Stimulated activated memory B cell treated with anti-CD40 and anti-IgM and Interleukin-4, amounts not matched to agents 10 μg/mL and 1 μg/mL and 100 μg/mL, for 72 hours (primary cell): ENCODE results near the gene PIGC.

Experiments
- ATAC-seq: fragments of 150-1000 bp; cut with Tn5 transposase; 2 replicates; pipeline ENCODE4 v1.10.0; 2021
- H3K27ac Mint-ChIP-seq: one replicate; pipeline ENCODE4 v1.8.0; 2022; ENCODE audit warnings: mild to moderate bottlenecking, mixed read lengths
- H3K27me3 Mint-ChIP-seq: one replicate; pipeline ENCODE4 v1.8.0; 2022; ENCODE audit warnings: mixed read lengths
- H3K36me3 Mint-ChIP-seq: one replicate; pipeline ENCODE4 v1.8.0; 2022; ENCODE audit warnings: mixed read lengths
- H3K4me1 Mint-ChIP-seq: one replicate; pipeline ENCODE4 v1.8.0; 2022; ENCODE audit warnings: mixed read lengths
- H3K4me3 Mint-ChIP-seq: one replicate; pipeline ENCODE4 v1.8.0; 2022; ENCODE audit warnings: mild to moderate bottlenecking, moderate library complexity, mixed read lengths
- H3K9me3 Mint-ChIP-seq: one replicate; pipeline ENCODE4 v1.8.0; 2022; ENCODE audit warnings: mixed read lengths

PIGC gene

GRCh38 chr1:172427191-172427590 is 16.7 kb downstream of the PIGC start:
- Mint-ChIP-seq H3K9me3 (no peaks in the 10 kb centered on the region), H3K36me3 (no peaks in the 10 kb centered on the region), H3K4me1 (peaks cover 6% of the 10 kb centered on the region), H3K27me3 (no peaks in the 10 kb centered on the region), H3K27ac (no peak overlapping the region), H3K4me3 (no peak overlapping the region)
- no peak for ATAC-seq

GRCh38 chr1:172425339-172425738 is 18.5 kb downstream of the PIGC start:
- ATAC-seq = no peak
- no peaks in the 10 kb centered on the region for H3K36me3 Mint-ChIP-seq
- no peaks in the 10 kb centered on the region for H3K27me3 Mint-ChIP-seq
- no peak overlapping the region for H3K27ac Mint-ChIP-seq
- peaks cover 5% of the 10 kb centered on the region for H3K4me1 Mint-ChIP-seq
- no peak overlapping the region for H3K4me3 Mint-ChIP-seq
- no peaks in the 10 kb centered on the region for H3K9me3 Mint-ChIP-seq

GRCh38 chr1:172423336-172423735 is 20.5 kb downstream of the PIGC start:
- Mint-ChIP-seq H3K4me3 (no peak overlapping the region), H3K4me1 (no peaks in the 10 kb centered on the region), H3K27ac (no peak overlapping the region), H3K9me3 (no peaks in the 10 kb centered on the region), H3K27me3 (no peaks in the 10 kb centered on the region), H3K36me3 (peaks cover under 1% of the 10 kb centered on the region)
- ATAC-seq = no peak

GRCh38 chr1:172421974-172422604 is 21.8 kb downstream of the PIGC start:
- no peaks in the 10 kb centered on the region for H3K9me3 Mint-ChIP-seq
- ATAC-seq = no peak
- H3K27ac Mint-ChIP-seq = no peak overlapping the region
- H3K27me3 Mint-ChIP-seq = no peaks in the 10 kb centered on the region
- no peaks in the 10 kb centered on the region for H3K4me1 Mint-ChIP-seq
- no peak overlapping the region for H3K4me3 Mint-ChIP-seq
- H3K36me3 Mint-ChIP-seq = peaks cover 5% of the 10 kb centered on the region

DNA sequence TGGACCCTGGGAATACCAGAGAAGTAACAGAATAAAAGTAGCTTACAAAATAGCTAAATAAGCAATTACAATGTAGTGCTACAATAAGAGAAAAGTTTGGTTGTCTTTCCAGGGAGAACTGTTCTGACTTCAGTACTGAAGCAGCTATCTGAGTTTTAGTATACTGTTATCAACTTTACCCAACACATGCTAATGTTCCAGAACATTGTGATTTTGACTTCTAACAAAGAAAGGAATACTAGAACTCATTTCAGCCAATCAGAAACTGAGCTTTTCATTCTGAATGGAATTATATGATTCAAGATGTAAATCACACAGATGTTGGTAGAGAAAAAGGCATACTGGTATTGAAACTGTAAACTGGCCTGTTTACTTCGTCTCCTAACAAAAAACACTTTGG is 23.5 kb downstream of the PIGC start, which contains the start of gene C1orf105:
C1orf105 (plus strand) TSS at position 301 of the 400 bp plus-strand sequence. CDS start 201 bp downstream, outside the sequence.
- ATAC-seq = no peak
- H3K27me3 Mint-ChIP-seq = no peaks in the 10 kb centered on the region
- no peak within 1 kb of the TSS for H3K27ac Mint-ChIP-seq
- no peaks in the 10 kb centered on the region for H3K4me1 Mint-ChIP-seq
- H3K9me3 Mint-ChIP-seq = no peaks in the 10 kb centered on the region
- no peak within 1 kb of the TSS for H3K4me3 Mint-ChIP-seq
- peaks cover 5% of the 10 kb centered on the region for H3K36me3 Mint-ChIP-seq

GRCh38 chr1:172417557-172417956 is 26.3 kb downstream of the PIGC start:
- ATAC-seq = no peak
- no peak overlapping the region for H3K4me3 Mint-ChIP-seq
- no peaks in the 10 kb centered on the region for H3K27me3 Mint-ChIP-seq
- H3K36me3 Mint-ChIP-seq = peaks cover 16% of the 10 kb centered on the region
- no peaks in the 10 kb centered on the region for H3K4me1 Mint-ChIP-seq
- H3K27ac Mint-ChIP-seq = no peak overlapping the region
- no peaks in the 10 kb centered on the region for H3K9me3 Mint-ChIP-seq

GRCh38 chr1:172416496-172417035 is 27.3 kb downstream of the PIGC start:
- no peak for ATAC-seq
- no peak overlapping the region for H3K4me3 Mint-ChIP-seq
- H3K27me3 Mint-ChIP-seq = no peaks in the 10 kb centered on the region
- no peak overlapping the region for H3K27ac Mint-ChIP-seq
- no peaks in the 10 kb centered on the region for H3K9me3 Mint-ChIP-seq
- peaks cover 7% of the 10 kb centered on the region for H3K4me1 Mint-ChIP-seq
- H3K36me3 Mint-ChIP-seq = peaks cover 26% of the 10 kb centered on the region

- Mint-ChIP-seq H3K4me1 (peaks cover 7% of the 10 kb centered on the region), H3K36me3 (peaks cover 26% of the 10 kb centered on the region), H3K27me3 (no peaks in the 10 kb centered on the region), H3K9me3 (no peaks in the 10 kb centered on the region), H3K4me3 (no peak overlapping the region), H3K27ac (no peak overlapping the region)
- no peak for ATAC-seq
Measured at GRCh38 chr1:172414331-172414730, 29.5 kb downstream of the PIGC start.

- Mint-ChIP-seq H3K9me3 (no peaks in the 10 kb centered on the region), H3K27ac (no peak overlapping the region), H3K4me1 (peaks cover 7% of the 10 kb centered on the region), H3K27me3 (no peaks in the 10 kb centered on the region), H3K36me3 (peaks cover 21% of the 10 kb centered on the region), H3K4me3 (no peak overlapping the region)
- no peak for ATAC-seq
Measured at GRCh38 chr1:172411791-172412338, 32.0 kb downstream of the PIGC start.

- no peak for ATAC-seq
- Mint-ChIP-seq H3K36me3 (peaks cover 21% of the 10 kb centered on the region), H3K27ac (no peak overlapping the region), H3K4me1 (peaks cover 7% of the 10 kb centered on the region), H3K9me3 (no peaks in the 10 kb centered on the region), H3K27me3 (no peaks in the 10 kb centered on the region), H3K4me3 (no peak overlapping the region)
Measured at GRCh38 chr1:172410027-172410426, 33.8 kb downstream of the PIGC start.

- H3K27ac Mint-ChIP-seq = no peak overlapping the region
- H3K9me3 Mint-ChIP-seq = no peaks in the 10 kb centered on the region
- H3K4me1 Mint-ChIP-seq = peaks cover 7% of the 10 kb centered on the region
- no peak overlapping the region for H3K4me3 Mint-ChIP-seq
- H3K27me3 Mint-ChIP-seq = no peaks in the 10 kb centered on the region
- H3K36me3 Mint-ChIP-seq = peaks cover 21% of the 10 kb centered on the region
- no peak for ATAC-seq
Measured at GRCh38 chr1:172408958-172409357, 34.9 kb downstream of the PIGC start.

GRCh38 chr1:172406968-172407367 is 36.9 kb downstream of the PIGC start:
- H3K4me1 Mint-ChIP-seq = peaks cover 4% of the 10 kb centered on the region
- ATAC-seq = no peak
- H3K36me3 Mint-ChIP-seq = peaks cover 4% of the 10 kb centered on the region
- H3K9me3 Mint-ChIP-seq = no peaks in the 10 kb centered on the region
- H3K27ac Mint-ChIP-seq = no peak overlapping the region
- H3K4me3 Mint-ChIP-seq = no peak overlapping the region
- no peaks in the 10 kb centered on the region for H3K27me3 Mint-ChIP-seq

GRCh38 chr1:172405912-172406311 is 38.0 kb downstream of the PIGC start:
- no peaks in the 10 kb centered on the region for H3K27me3 Mint-ChIP-seq
- H3K4me1 Mint-ChIP-seq = peaks cover 2% of the 10 kb centered on the region
- ATAC-seq = no peak
- H3K36me3 Mint-ChIP-seq = no peaks in the 10 kb centered on the region
- no peak overlapping the region for H3K4me3 Mint-ChIP-seq
- no peaks in the 10 kb centered on the region for H3K9me3 Mint-ChIP-seq
- no peak overlapping the region for H3K27ac Mint-ChIP-seq

GRCh38 chr1:172404121-172404520 is 39.7 kb downstream of the PIGC start:
- no peak for ATAC-seq
- Mint-ChIP-seq H3K27me3 (no peaks in the 10 kb centered on the region), H3K4me1 (peaks cover 16% of the 10 kb centered on the region), H3K9me3 (no peaks in the 10 kb centered on the region), H3K4me3 (no peak overlapping the region), H3K36me3 (no peaks in the 10 kb centered on the region), H3K27ac (no peak overlapping the region)

DNA sequence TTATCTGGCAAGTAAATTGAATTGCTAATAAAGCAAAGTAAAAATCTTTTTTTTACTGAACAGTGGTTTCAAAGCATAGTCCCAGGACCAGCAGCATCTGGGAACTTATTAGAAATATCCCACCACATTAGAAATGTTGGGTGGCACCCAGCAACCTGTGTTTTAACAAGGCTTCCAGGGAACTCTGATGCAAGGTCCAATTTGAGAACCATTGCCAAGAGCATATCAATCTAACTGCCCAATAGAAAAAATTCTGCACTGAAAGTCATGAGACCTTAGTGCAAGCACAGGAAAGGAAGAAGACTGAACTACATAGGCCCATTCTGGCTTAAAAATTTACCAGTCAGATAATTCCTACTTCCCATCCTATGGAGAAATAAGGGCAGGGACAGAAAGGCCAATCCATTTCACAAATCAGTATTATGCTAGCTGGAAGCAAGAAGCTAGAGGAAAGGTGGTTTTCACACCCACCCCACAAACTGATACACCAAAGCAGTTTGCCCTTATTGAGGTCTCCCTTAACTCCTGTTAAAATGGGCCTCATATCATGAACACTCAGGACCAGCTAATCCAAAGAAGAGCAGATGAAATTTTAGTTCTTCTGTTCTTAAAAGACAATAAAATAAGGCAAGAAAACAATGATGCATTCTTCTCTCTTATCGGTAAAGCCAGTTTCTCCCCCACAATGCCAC is 40.8 kb downstream of the PIGC start:
- Mint-ChIP-seq H3K36me3 (no peaks in the 10 kb centered on the region), H3K4me1 (peaks cover 27% of the 10 kb centered on the region), H3K27me3 (no peaks in the 10 kb centered on the region), H3K27ac (no peak overlapping the region), H3K9me3 (no peaks in the 10 kb centered on the region), H3K4me3 (no peak overlapping the region)
- no peak for ATAC-seq

DNA sequence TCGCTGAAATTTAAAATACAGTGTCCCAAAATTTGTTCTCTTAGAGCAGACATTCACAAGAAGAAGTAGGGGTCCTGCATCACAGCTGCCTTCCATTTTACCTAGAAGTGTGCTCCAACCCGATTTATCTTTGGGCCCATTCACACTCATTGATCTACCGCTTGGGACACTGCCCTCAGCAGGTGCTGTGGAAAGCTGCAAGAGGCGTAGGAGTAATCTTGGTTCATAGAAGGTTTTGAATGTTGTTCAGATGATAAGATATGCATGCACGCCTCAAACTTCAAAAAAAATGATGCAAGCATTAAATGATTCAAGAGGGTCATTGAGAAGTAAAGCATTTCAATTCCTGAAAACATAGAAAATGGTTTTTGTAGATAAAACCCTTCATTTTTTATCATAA is 42.0 kb downstream of the PIGC start:
- Mint-ChIP-seq H3K9me3 (no peaks in the 10 kb centered on the region), H3K27me3 (no peaks in the 10 kb centered on the region), H3K4me3 (no peak overlapping the region), H3K36me3 (no peaks in the 10 kb centered on the region), H3K4me1 (peaks cover 34% of the 10 kb centered on the region), H3K27ac (no peak overlapping the region)
- no peak for ATAC-seq
